ENCODE data around the gene LRRC23.

DNA sequence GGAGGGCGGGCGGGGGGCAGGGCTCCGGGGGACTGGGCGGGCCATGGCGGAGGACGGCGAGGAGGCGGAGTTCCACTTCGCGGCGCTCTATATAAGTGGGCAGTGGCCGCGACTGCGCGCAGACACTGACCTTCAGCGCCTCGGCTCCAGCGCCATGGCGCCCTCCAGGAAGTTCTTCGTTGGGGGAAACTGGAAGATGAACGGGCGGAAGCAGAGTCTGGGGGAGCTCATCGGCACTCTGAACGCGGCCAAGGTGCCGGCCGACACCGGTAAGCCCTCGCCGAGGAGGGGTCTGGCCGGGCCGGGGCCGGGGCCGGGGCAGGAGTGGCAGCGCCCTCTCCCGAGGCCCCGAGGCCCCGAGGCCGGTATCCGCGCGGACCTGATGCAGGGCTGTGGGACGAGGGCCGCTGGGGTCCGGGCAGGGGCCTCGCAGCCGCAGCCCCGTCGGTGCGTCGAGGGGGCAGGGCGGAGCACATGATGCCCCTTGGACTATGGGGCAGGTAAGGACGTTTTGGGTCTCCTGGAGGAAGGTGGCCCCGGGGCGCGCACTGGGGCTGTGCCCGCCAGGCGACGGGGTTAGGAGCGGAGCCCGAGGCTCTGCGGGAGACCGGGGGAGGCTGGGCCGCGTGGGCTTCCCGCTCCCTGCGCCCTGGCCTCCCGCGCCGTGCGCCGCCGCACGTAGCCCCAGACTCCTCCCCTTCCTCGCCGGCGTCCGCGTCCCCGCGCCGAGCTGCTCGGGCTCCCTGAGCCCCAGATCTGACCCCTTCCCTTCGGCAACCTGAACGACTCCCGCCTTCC is 37.0 kb upstream of the LRRC23 start, which contains the start of gene TPI1:
- TF ChIP-seq, protein P1, sequence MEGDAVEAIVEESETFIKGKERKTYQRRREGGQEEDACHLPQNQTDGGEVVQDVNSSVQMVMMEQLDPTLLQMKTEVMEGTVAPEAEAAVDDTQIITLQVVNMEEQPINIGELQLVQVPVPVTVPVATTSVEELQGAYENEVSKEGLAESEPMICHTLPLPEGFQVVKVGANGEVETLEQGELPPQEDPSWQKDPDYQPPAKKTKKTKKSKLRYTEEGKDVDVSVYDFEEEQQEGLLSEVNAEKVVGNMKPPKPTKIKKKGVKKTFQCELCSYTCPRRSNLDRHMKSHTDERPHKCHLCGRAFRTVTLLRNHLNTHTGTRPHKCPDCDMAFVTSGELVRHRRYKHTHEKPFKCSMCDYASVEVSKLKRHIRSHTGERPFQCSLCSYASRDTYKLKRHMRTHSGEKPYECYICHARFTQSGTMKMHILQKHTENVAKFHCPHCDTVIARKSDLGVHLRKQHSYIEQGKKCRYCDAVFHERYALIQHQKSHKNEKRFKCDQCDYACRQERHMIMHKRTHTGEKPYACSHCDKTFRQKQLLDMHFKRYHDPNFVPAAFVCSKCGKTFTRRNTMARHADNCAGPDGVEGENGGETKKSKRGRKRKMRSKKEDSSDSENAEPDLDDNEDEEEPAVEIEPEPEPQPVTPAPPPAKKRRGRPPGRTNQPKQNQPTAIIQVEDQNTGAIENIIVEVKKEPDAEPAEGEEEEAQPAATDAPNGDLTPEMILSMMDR (optimal IDR thresholded peaks at IDR 0.05 in 1 of 3, IDR thresholded peaks at IDR 0.05 in 1 of 3, conservative IDR thresholded peaks at IDR 0.05 in 1 of 3; ENCODE audit: extremely low read depth in 1 of 3, insufficient read depth in 2 of 3, low read length in 3 of 3): no peak
- no peak for TF ChIP-seq EZH2 (IDR thresholded peaks at IDR 0.05; ENCODE audit: low read length)
